ENCODE measurements around the gene ATP5F1D. TPM values are rescaled to one million over a fixed set of nuclear protein-coding genes. Genes with fewer than 3 reads are reported as not detected.
A peak's percentile ranks its signal among the peaks of the same experiment; 100 is the strongest.

Gene ATP5F1D
- total and polyA plus RNA-seq, 2 of the 8 experiments (the other 6 are each of a cell fraction or from before 2014, with no cell fraction given), result 174 to 249 TPM

DNA sequence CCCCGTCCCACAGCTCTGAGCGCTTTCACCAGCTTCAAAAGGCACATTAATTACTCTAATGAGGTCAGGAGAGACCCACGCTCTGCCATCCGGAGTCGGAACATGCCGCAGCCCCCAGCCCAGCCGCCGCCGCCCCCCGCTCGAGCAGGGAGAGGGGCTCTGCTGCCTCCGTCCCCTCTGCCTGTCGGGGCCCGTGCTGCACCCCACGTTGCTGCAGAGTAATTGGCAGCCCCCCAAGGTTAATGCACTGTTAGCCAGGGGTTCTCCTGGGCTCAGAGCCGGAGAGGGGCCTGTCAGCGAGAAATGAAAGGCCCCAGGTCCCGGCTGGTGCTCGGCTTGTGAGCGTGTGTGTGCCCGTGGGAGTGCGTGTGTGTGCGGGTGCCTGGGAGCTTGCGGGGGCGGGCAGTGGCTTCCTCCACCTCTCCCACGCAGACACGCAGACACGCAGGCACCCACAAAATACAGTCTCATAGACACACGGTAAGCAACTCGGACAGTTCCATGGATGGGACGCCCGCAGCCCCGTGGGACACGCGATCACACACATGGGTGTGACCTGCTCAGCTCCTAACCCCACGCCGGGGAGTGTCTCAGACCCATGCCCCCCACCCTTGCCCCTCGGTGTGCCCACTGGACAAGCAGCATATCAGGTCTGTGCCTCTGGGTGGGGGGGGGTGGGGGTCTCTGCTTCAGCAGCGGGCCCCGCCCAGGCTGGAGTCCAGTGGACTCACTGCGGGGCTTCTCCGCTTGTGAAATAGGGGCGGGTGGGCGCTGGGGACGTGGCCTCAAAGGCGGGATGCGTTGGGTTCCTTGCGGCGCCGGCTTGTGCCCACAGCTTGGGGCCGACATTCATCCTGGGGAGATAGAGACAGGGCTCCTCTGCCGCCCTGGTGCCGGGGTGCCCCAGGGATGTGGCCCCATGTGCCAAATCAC is 39.4 kb downstream of the ATP5F1D start:
- Histone ChIP-seq H2BK12ac (ENCODE audit: low read depth, low read length) (no peak overlapping the region), H3K18ac (ENCODE audit: extremely low read depth, low read length) (no peak overlapping the region), H2BK120ac (replicated peaks; ENCODE audit: low read depth, low read length) (no peak overlapping the region), H3K27me3 (replicated peaks in 1 of 4; ENCODE audit: control insufficient read depth in 3 of 4, extremely low read depth in 1 of 4, insufficient read depth in 3 of 4, low read length in 3 of 4) (peaks cover 0 to 16% (median 12%) of the 10 kb centered on the region in 4 experiments; a peak in 5 of 7 replicates), H3K9ac (replicated peaks in 1 of 4; ENCODE audit: extremely low read depth in 1 of 4, low read depth in 3 of 4, low read length in 3 of 4) (no peak overlapping the region), H3K23ac (ENCODE audit: insufficient read length) (no peak overlapping the region), H4K20me1 (replicated peaks in 1 of 2; ENCODE audit: control insufficient read depth in 1 of 2, insufficient read depth in 2 of 2, low read length in 2 of 2) (peaks cover 0 to 10% of the 10 kb centered on the region in 2 experiments), H2BK15ac (ENCODE audit: low read length) (peak overlapping the region; percentile 99; the same call in 1 of the 2 replicates), H3K4me1 (replicated peaks in 1 of 4; ENCODE audit: control insufficient read depth in 3 of 4, insufficient read depth in 4 of 4, low read length in 3 of 4) (peaks cover 0 to 16% (median 10%) of the 10 kb centered on the region in 4 experiments; a peak in 5 of 7 replicates), H3K4ac (replicated peaks; ENCODE audit: insufficient read length, low read depth, low read length) (no peak overlapping the region), H2BK20ac (ENCODE audit: low read length) (no peak overlapping the region), H3K79me2 (ENCODE audit: control insufficient read depth in 1 of 2, insufficient read depth in 2 of 2, low read length in 2 of 2) (peaks cover 0 to 6% of the 10 kb centered on the region in 2 experiments; a peak in 1 of 4 replicates), H3K23me2 (ENCODE audit: low read depth, low read length) (peaks cover 7% of the 10 kb centered on the region; the same call in 1 of the 2 replicates), H3K9me3 (ENCODE audit: insufficient read depth in 2 of 2, low read depth in 1 of 2, low read length in 1 of 2) (no peaks in the 10 kb centered on the region), H3K14ac (ENCODE audit: insufficient read length) (no peak overlapping the region), H3K36me3 (ENCODE audit: control insufficient read depth in 2 of 4, insufficient read depth in 4 of 4, low read length in 3 of 4) (peaks cover 0 to 5% (median 0%) of the 10 kb centered on the region in 4 experiments; a peak in 1 of 8 replicates), H4K8ac (ENCODE audit: extremely low read depth, insufficient read depth, low read length) (no peak overlapping the region; the same call in 1 of the 2 replicates), H4K91ac (replicated peaks; ENCODE audit: insufficient read length, low read length) (no peak overlapping the region), H3K79me1 (ENCODE audit: low read depth, low read length) (peaks cover 5% of the 10 kb centered on the region; the same call in 1 of the 2 replicates), H3K4me3 (ENCODE audit: extremely low read depth in 1 of 4, insufficient read depth in 2 of 4, low read depth in 3 of 4, low read length in 4 of 4) (no peak overlapping the region), H2AK5ac (ENCODE audit: low read depth, low read length) (no peak overlapping the region), H2BK5ac (ENCODE audit: low read depth, low read length) (no peak overlapping the region), H4K5ac (ENCODE audit: insufficient read length, low read depth, low read length) (no peak overlapping the region), H3K4me2 (ENCODE audit: insufficient read depth in 1 of 2, low read depth in 2 of 2, low read length in 2 of 2) (no peak overlapping the region), H3K56ac (replicated peaks; ENCODE audit: insufficient read length, low read depth, low read length) (no peak overlapping the region), H3K27ac (ENCODE audit: low read depth, low read length) (no peak overlapping the region), H2AFZ (ENCODE audit: low read length) (no peak overlapping the region)
- POLR2A ChIA-PET (ENCODE audit: partially characterized antibody), result interaction anchor here (0.7 to 11.4 kb wide), 5 partner anchors 9 to 159 kb away, joined by 3 to 331 read pairs (median 4); partner anchors contain the start of gene CIRBP
- 96% methylated on average over 41 of the region's 53 CpGs; no CpG with 5 or more reads in 1 of the 2 experiments for WGBS, 2 experiments (ENCODE audit: extremely low coverage in 1 of 2, insufficient coverage in 1 of 2, insufficient read length in 1 of 2, insufficient replicate concordance in 2 of 2, low coverage in 1 of 2, low lambda C conversion rate in 2 of 2, missing lambda C conversion rate in 1 of 2)
- CTCF ChIA-PET (ENCODE audit: partially characterized antibody), result interaction anchor here (0.6 to 4.0 kb wide), 14 partner anchors 30 to 160 kb away, joined by 3 to 14 read pairs (median 4); no protein-coding TSS in a partner anchor
- DNase-seq (ENCODE audit: low read depth in 1 of 2, low spot score in 2 of 2) (no peak), FAIRE-seq (no peak)
- TF ChIP-seq SIN3A (conservative IDR thresholded peaks at IDR 0.05 in 1 of 2, IDR thresholded peaks at IDR 0.05 in 1 of 2; ENCODE audit: low read depth in 1 of 2, low read length in 2 of 2), result no peak
- no peak for TF ChIP-seq MAFK (IDR thresholded peaks at IDR 0.05; ENCODE audit: low read depth, low read length)
- TF ChIP-seq SIRT6 (IDR thresholded peaks at IDR 0.05; ENCODE audit: low read length), result no peak
- no peak for TF ChIP-seq KDM4A (IDR thresholded peaks at IDR 0.05; ENCODE audit: low read depth, low read length, severe bottlenecking)
- no peak for TF ChIP-seq JUN (IDR thresholded peaks at IDR 0.05; ENCODE audit: low read depth, low read length)
- TF ChIP-seq CTBP2 (IDR thresholded peaks at IDR 0.05; ENCODE audit: borderline replicate concordance, insufficient read depth, insufficient read length, low read length), result no peak
- TF ChIP-seq SP4 (IDR thresholded peaks at IDR 0.05; ENCODE audit: low read length), result no peak
- no peak for TF ChIP-seq SRF (IDR thresholded peaks at IDR 0.05; ENCODE audit: low read depth, low read length)
- TF ChIP-seq, protein P1, sequence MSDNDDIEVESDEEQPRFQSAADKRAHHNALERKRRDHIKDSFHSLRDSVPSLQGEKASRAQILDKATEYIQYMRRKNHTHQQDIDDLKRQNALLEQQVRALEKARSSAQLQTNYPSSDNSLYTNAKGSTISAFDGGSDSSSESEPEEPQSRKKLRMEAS (IDR thresholded peaks at IDR 0.05), result no peak
- TF ChIP-seq SUZ12 (IDR thresholded peaks at IDR 0.05; ENCODE audit: low read length), result no peak

All from H1 (cell line).